H1 (cell line): Measurements from ENCODE around the gene BRCA2. TPM values are rescaled to one million over a fixed set of nuclear protein-coding genes. Genes with fewer than 3 reads are reported as not detected.

Experiments used
- CTCF ChIA-PET: fragments of 300-600 bp; sonication (Branson Sonifier 250); formaldehyde crosslinking; loops from one replicate; lab custom pipeline; 2021; ENCODE audit not compliant: partially characterized antibody; lab: Charles Lee
- POLR2A ChIA-PET: fragments of 300-600 bp; sonication (Branson Sonifier 250); formaldehyde crosslinking; loops from one replicate; lab custom pipeline; 2021; ENCODE audit warnings: inconsistent platforms; ENCODE audit not compliant: partially characterized antibody; lab: Charles Lee
- DNase-seq, 2 experiments: peaks; one replicate each; pipeline versions ENCODE4 v3.0.0 to v3.0.0-alpha.2; 2010 to 2022; ENCODE audit warnings: low spot score in 2 of 2, low read depth in 1 of 2, mixed read lengths in 1 of 2
- FAIRE-seq: peaks from 2 replicates; lab custom pipeline; 2011; peaks lifted over from hg19 to GRCh38; lab: Jason Lieb, UNC
- H2AFZ ChIP-seq: 2 replicates; pipeline ENCODE4 v1.8.1; 2012; ENCODE audit warnings: low read length, inconsistent platforms
- H2AK5ac ChIP-seq: 2 replicates; pipeline ENCODE4 v1.6.1; 2013; ENCODE audit warnings: low read depth, low read length
- H2BK120ac ChIP-seq: replicated peaks from 2 replicates; pipeline ENCODE3; 2013; ENCODE audit warnings: low read depth, low read length, inconsistent platforms
- H2BK12ac ChIP-seq: 2 replicates; pipeline ENCODE4 v1.6.1; 2013; ENCODE audit warnings: low read depth, low read length
- H2BK15ac ChIP-seq: 2 replicates; pipeline ENCODE4 v1.6.1; 2013; ENCODE audit warnings: low read length
- H2BK20ac ChIP-seq: 2 replicates; pipeline ENCODE4 v1.6.1; 2013; ENCODE audit warnings: low read length
- H2BK5ac ChIP-seq: 2 replicates; pipeline ENCODE4 v1.6.1; 2013; ENCODE audit warnings: low read depth, low read length
- H3K14ac ChIP-seq: 2 replicates; pipeline ENCODE4 v1.6.1; 2013; ENCODE audit warnings: inconsistent platforms; ENCODE audit not compliant: insufficient read length
- H3K18ac ChIP-seq: 2 replicates; pipeline ENCODE4 v1.6.1; 2013; ENCODE audit warnings: low read length; ENCODE audit errors: extremely low read depth
- H3K23ac ChIP-seq: 2 replicates; pipeline ENCODE4 v1.6.1; 2013; ENCODE audit warnings: inconsistent platforms; ENCODE audit not compliant: insufficient read length
- H3K23me2 ChIP-seq: 2 replicates; pipeline ENCODE4 v1.6.1; 2013; ENCODE audit warnings: low read depth, low read length
- H3K27ac ChIP-seq: 2 replicates; pipeline ENCODE4 v1.6.1; 2011; ENCODE audit warnings: low read depth, low read length, inconsistent platforms
- H3K27me3 ChIP-seq, 4 experiments: replicated peaks in 1 of 4; 1 replicate in 1 of 4; 2 replicates in 3 of 4; pipeline versions ENCODE4 v1.6.1 to v1.8.1; 2011 to 2013; ENCODE audit warnings: low read length in 3 of 4, mild to moderate bottlenecking in 3 of 4, inconsistent platforms in 2 of 4, mixed read lengths in 2 of 4, moderate library complexity in 1 of 4; ENCODE audit not compliant: control insufficient read depth in 3 of 4, insufficient read depth in 3 of 4; ENCODE audit errors: extremely low read depth in 1 of 4
- H3K36me3 ChIP-seq, 4 experiments: 2 replicates each; pipeline versions ENCODE4 v1.6.1 to v1.8.1; 2011 to 2013; ENCODE audit warnings: mild to moderate bottlenecking in 4 of 4, low read length in 3 of 4, moderate library complexity in 2 of 4, control low read depth in 1 of 4, inconsistent platforms in 1 of 4; ENCODE audit not compliant: insufficient read depth in 4 of 4, control insufficient read depth in 2 of 4
- H3K4ac ChIP-seq: replicated peaks from 2 replicates; pipeline ENCODE3; 2013; ENCODE audit warnings: low read length, low read depth, mixed read lengths, inconsistent platforms; ENCODE audit not compliant: insufficient read length
- H3K4me1 ChIP-seq, 4 experiments: replicated peaks in 1 of 4; 1 replicate in 1 of 4; 2 replicates in 3 of 4; pipeline versions ENCODE4 v1.6.1 to v1.8.1; 2011 to 2013; ENCODE audit warnings: low read length in 3 of 4, inconsistent platforms in 2 of 4, mixed read lengths in 1 of 4; ENCODE audit not compliant: insufficient read depth in 4 of 4, control insufficient read depth in 3 of 4
- H3K4me2 ChIP-seq, 2 experiments: 2 replicates each; pipeline versions ENCODE4 v1.6.1 to v1.8.1; 2011 to 2013; ENCODE audit warnings: low read depth in 2 of 2, low read length in 2 of 2, control low read depth in 1 of 2, inconsistent platforms in 1 of 2, mild to moderate bottlenecking in 1 of 2; ENCODE audit not compliant: insufficient read depth in 1 of 2
- H3K4me3 ChIP-seq, 4 experiments: fragments of 200-600, 300-600 bp in 1 of 4; sonication (generic), shearing (Covaris generic), sonication (Bioruptor Twin) in 1 of 4; 2 replicates each; pipeline versions ENCODE4 v1.5.1 to v1.8.1; 2011 to 2016; ENCODE audit warnings: low read length in 4 of 4, low read depth in 3 of 4, control low read depth in 2 of 4, inconsistent platforms in 2 of 4, mild to moderate bottlenecking in 2 of 4, mixed read lengths in 1 of 4, moderate library complexity in 1 of 4; ENCODE audit not compliant: insufficient read depth in 2 of 4; ENCODE audit errors: extremely low read depth in 1 of 4
- H3K56ac ChIP-seq: replicated peaks from 2 replicates; pipeline ENCODE3; 2013; ENCODE audit warnings: low read depth, mild to moderate bottlenecking, mixed read lengths, low read length, inconsistent platforms; ENCODE audit not compliant: insufficient read length
- H3K79me1 ChIP-seq: 2 replicates; pipeline ENCODE4 v1.6.1; 2013; ENCODE audit warnings: low read depth, low read length, control low read depth
- H3K79me2 ChIP-seq, 2 experiments: 2 replicates each; pipeline versions ENCODE4 v1.6.1 to v1.8.1; 2012 to 2013; ENCODE audit warnings: low read length in 2 of 2, mild to moderate bottlenecking in 2 of 2, inconsistent platforms in 1 of 2; ENCODE audit not compliant: insufficient read depth in 2 of 2, control insufficient read depth in 1 of 2
- H3K9ac ChIP-seq, 4 experiments: replicated peaks in 1 of 4; 1 replicate in 1 of 4; 2 replicates in 3 of 4; pipeline versions ENCODE4 v1.6.1 to v1.8.1; 2011 to 2013; ENCODE audit warnings: low read depth in 3 of 4, low read length in 3 of 4, control low read depth in 2 of 4, mild to moderate bottlenecking in 2 of 4, moderate library complexity in 2 of 4, inconsistent platforms in 1 of 4; ENCODE audit errors: extremely low read depth in 1 of 4
- H3K9me3 ChIP-seq, 2 experiments: 2 replicates each; pipeline versions ENCODE4 v1.6.1 to v1.8.1; 2012 to 2013; ENCODE audit warnings: mild to moderate bottlenecking in 2 of 2, moderate library complexity in 2 of 2, control low read depth in 1 of 2, inconsistent platforms in 1 of 2, low read depth in 1 of 2, low read length in 1 of 2, mixed read lengths in 1 of 2; ENCODE audit not compliant: insufficient read depth in 2 of 2
- H4K20me1 ChIP-seq, 2 experiments: replicated peaks in 1 of 2; 2 replicates each; pipeline versions ENCODE3 to v1.8.1; 2011 to 2013; ENCODE audit warnings: inconsistent platforms in 2 of 2, low read length in 2 of 2, mild to moderate bottlenecking in 1 of 2; ENCODE audit not compliant: insufficient read depth in 2 of 2, control insufficient read depth in 1 of 2
- H4K5ac ChIP-seq: 2 replicates; pipeline ENCODE4 v1.6.1; 2013; ENCODE audit warnings: low read length, low read depth, mixed read lengths, inconsistent platforms; ENCODE audit not compliant: insufficient read length
- H4K8ac ChIP-seq: 2 replicates; pipeline ENCODE4 v1.8.0; 2013; ENCODE audit warnings: mild to moderate bottlenecking, moderate library complexity, low read length, inconsistent platforms; ENCODE audit not compliant: insufficient read depth; ENCODE audit errors: extremely low read depth
- H4K91ac ChIP-seq: replicated peaks from 2 replicates; pipeline ENCODE3; 2013; ENCODE audit warnings: low read length, mixed read lengths, inconsistent platforms; ENCODE audit not compliant: insufficient read length
- CEBPB ChIP-seq: IDR thresholded peaks from 2 replicates; pipeline ENCODE4 v1.6.1; 2012; ENCODE audit warnings: low read depth, low read length
- CREB1 ChIP-seq: IDR thresholded peaks from 2 replicates; pipeline ENCODE4 v1.6.1; 2012; ENCODE audit warnings: inconsistent platforms
- NRF1 ChIP-seq: IDR thresholded peaks from 2 replicates; pipeline ENCODE4 v1.6.1; 2011; ENCODE audit warnings: mild to moderate bottlenecking, low read depth, low read length, improper control_type of control experiment
- SP2 ChIP-seq: IDR thresholded peaks from 2 replicates; pipeline ENCODE4 v1.6.1; 2012; ENCODE audit warnings: mild to moderate bottlenecking, low read length, inconsistent platforms
- SRF ChIP-seq: IDR thresholded peaks from 2 replicates; pipeline ENCODE4 v1.6.1; 2011; ENCODE audit warnings: mild to moderate bottlenecking, low read depth, low read length, moderate library complexity
- TCF12 ChIP-seq: IDR thresholded peaks from 2 replicates; pipeline ENCODE4 v1.6.1; 2011; ENCODE audit warnings: low read depth, mild to moderate bottlenecking, low read length
- ZNF274 ChIP-seq: IDR thresholded peaks from 2 replicates; pipeline ENCODE4 v1.7.0; 2012; ENCODE audit warnings: low read length, borderline replicate concordance; ENCODE audit errors: extremely low read depth
- WGBS, 2 experiments: shearing (Covaris generic) in 1 of 2; methylation state at CpG; one replicate each; pipeline versions ENCODE4 v1.1.6 to v1.1.7; 2013 to 2015; ENCODE audit warnings: low lambda C conversion rate in 2 of 2, mixed read lengths in 2 of 2, inconsistent platforms in 1 of 2, low coverage in 1 of 2, missing lambda C conversion rate in 1 of 2; ENCODE audit not compliant: insufficient replicate concordance in 2 of 2, insufficient coverage in 1 of 2, insufficient read length in 1 of 2; ENCODE audit errors: extremely low coverage in 1 of 2, missing lambda C conversion rate in 1 of 2; 5-methylcytosine and 5-hydroxymethylcytosine counted together
- polyA plus RNA-seq, 7 experiments: library from polyadenylated mRNA; depleted of rRNA in 3 of 7; stranded (reverse) in 5 of 7; unstranded in 2 of 7; fragments of >200 nt in 5 of 7; fragments of 200-250 nt in 2 of 7; gene quantifications; 1 replicate in 5 of 7; 2 replicates in 1 of 7; 4 replicates in 1 of 7; pipeline versions ENCODE4 v1.2.1 to v1.2.3, GENCODE V29; 2011 to 2013; ENCODE audit warnings: missing spikeins in 2 of 7, mixed read lengths in 2 of 7
- total RNA-seq: library from RNA; stranded (reverse); fragmentation: NEBNext Ultra II Directional; extraction: Animal tissue kit (Norgen Biotek cat#: 25700); gene quantifications from 2 replicates; pipeline ENCODE4 v1.2.1, GENCODE V29; 2021
- TF ChIP-seq, protein P1 (sequence below): IDR thresholded peaks from 2 replicates; pipeline ENCODE4 v1.6.1; 2012; ENCODE audit warnings: inconsistent platforms
- TF ChIP-seq, protein P2 (sequence below): IDR thresholded peaks from 2 replicates; pipeline ENCODE4 v1.6.1; 2012; ENCODE audit warnings: low read length, inconsistent platforms

BRCA2 gene
- total and polyA plus RNA-seq, 2 of the 8 experiments (the other 6 are each of a cell fraction or from before 2014, with no cell fraction given) = 4.2 to 24.9 TPM

DNA sequence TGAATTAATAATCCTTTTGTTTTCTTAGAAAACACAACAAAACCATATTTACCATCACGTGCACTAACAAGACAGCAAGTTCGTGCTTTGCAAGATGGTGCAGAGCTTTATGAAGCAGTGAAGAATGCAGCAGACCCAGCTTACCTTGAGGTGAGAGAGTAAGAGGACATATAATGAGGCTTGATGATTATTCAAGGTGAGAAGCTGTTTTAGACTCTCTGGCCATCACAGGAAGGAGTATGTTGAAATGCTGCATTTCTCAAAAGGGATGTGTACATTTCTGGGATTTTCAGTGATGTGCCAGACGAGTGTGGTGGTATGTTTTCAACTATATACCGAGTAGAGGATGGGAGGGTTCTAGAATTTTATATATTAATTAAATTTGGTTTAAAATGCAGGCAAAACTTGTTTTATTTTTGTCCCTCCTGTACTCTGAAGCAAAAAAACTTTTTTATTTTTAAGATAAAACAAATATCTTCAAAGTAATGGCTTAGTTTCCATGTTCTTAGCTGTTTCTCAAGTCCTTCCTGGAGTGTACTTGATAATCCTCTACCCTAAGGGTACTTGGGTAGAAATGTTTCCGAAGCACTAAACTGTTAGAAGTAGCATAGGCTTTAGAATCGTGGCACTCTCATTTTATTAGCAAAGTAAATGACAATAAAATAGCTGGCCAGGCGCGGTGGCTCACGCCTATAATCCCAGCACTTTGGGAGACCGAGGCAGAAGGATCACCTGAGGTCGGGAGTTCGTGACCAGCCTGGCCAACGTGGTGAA is 61.5 kb downstream of the BRCA2 start:
- no peak overlapping the region for H2AFZ ChIP-seq
- no peak overlapping the region for H3K27ac ChIP-seq
- no peak overlapping the region for H3K9ac ChIP-seq
- no peak overlapping the region for H3K4ac ChIP-seq
- H2BK120ac ChIP-seq = no peak overlapping the region
- no peaks in the 10 kb centered on the region for H3K79me2 ChIP-seq
- H3K4me2 ChIP-seq = no peak overlapping the region
- H3K14ac ChIP-seq = no peak overlapping the region
- H3K56ac ChIP-seq = no peak overlapping the region
- no peak overlapping the region for H3K4me3 ChIP-seq
- H4K20me1 ChIP-seq = peaks cover 0 to 2% of the 10 kb centered on the region in 2 experiments
- peaks cover 0 to 36% (median 3%) of the 10 kb centered on the region in 4 experiments; a peak in 6 of 8 replicates for H3K36me3 ChIP-seq
- WGBS, 2 experiments = 94% methylated on average over 13 of the region's 13 CpGs; no CpG with 5 or more reads in 1 of the 2 experiments
- no peak overlapping the region for H2BK5ac ChIP-seq
- no peak overlapping the region for H4K5ac ChIP-seq
- no peaks in the 10 kb centered on the region for H3K4me1 ChIP-seq
- H3K9me3 ChIP-seq = peaks cover 0 to 3% of the 10 kb centered on the region in 2 experiments; a peak in 1 of 4 replicates
- H2BK20ac ChIP-seq = no peak overlapping the region
- FAIRE-seq (no peak), DNase-seq (no peak)
- H2BK15ac ChIP-seq = no peak overlapping the region
- no peak overlapping the region for H4K91ac ChIP-seq
- ChIA-PET CTCF (no interaction called here), POLR2A (no interaction called here)
- no peaks in the 10 kb centered on the region for H3K79me1 ChIP-seq
- no peak overlapping the region for H3K18ac ChIP-seq
- no peak overlapping the region for H3K23ac ChIP-seq
- no peaks in the 10 kb centered on the region for H3K23me2 ChIP-seq
- no peak overlapping the region for H2AK5ac ChIP-seq
- no peaks in the 10 kb centered on the region for H3K27me3 ChIP-seq
- no peak overlapping the region for H2BK12ac ChIP-seq
- no peak for TF ChIP-seq CREB1
- TF ChIP-seq NRF1 = no peak
- no peak for TF ChIP-seq SP2
- TF ChIP-seq, protein P1, sequence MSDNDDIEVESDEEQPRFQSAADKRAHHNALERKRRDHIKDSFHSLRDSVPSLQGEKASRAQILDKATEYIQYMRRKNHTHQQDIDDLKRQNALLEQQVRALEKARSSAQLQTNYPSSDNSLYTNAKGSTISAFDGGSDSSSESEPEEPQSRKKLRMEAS = no peak
- TF ChIP-seq CEBPB = no peak
- TF ChIP-seq, protein P2, sequence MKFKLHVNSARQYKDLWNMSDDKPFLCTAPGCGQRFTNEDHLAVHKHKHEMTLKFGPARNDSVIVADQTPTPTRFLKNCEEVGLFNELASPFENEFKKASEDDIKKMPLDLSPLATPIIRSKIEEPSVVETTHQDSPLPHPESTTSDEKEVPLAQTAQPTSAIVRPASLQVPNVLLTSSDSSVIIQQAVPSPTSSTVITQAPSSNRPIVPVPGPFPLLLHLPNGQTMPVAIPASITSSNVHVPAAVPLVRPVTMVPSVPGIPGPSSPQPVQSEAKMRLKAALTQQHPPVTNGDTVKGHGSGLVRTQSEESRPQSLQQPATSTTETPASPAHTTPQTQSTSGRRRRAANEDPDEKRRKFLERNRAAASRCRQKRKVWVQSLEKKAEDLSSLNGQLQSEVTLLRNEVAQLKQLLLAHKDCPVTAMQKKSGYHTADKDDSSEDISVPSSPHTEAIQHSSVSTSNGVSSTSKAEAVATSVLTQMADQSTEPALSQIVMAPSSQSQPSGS = no peak
- no peak for TF ChIP-seq TCF12
- no peak for TF ChIP-seq ZNF274
- TF ChIP-seq SRF = no peak
- H4K8ac ChIP-seq = no peak overlapping the region
